A549 (cell line): ENCODE results near the gene SFI1. TPM values are rescaled to one million over a fixed set of nuclear protein-coding genes. Genes with fewer than 3 reads are reported as not detected.

ENCODE experiments used
- ATAC-seq, 2 experiments: fragments of 200-7000 bp in 1 of 2; fragments of >200 bp in 1 of 2; cut with Nextera tagmentation in 1 of 2; cut with Tn5 transposase in 1 of 2; 3 replicates each; pipeline versions ENCODE4 v1.8.0 to v1.9.1; 2018 to 2020; ENCODE audit warnings: mild to moderate bottlenecking in 1 of 2, moderate library complexity in 1 of 2
- CTCF ChIA-PET: fragments of 300-600 bp; sonication (Branson Sonifier 250); formaldehyde crosslinking; extraction: SDS; loops from one replicate; lab custom pipeline; 2021; ENCODE audit warnings: antibody characterized with exemption, inconsistent platforms; lab: Yijun Ruan, JAX
- POLR2A ChIA-PET: fragments of 350-600 bp; formaldehyde crosslinking; extraction: SDS; loops from one replicate; lab custom pipeline; 2021; ENCODE audit warnings: antibody characterized with exemption, inconsistent platforms; lab: Yijun Ruan, JAX
- DNase-seq, 2 experiments: peaks; one replicate each; pipeline versions ENCODE4 v3.0.0 to v3.0.0-alpha.2; 2011 to 2016; ENCODE audit warnings: low read depth in 1 of 2, low spot score in 1 of 2
- FAIRE-seq: peaks from 2 replicates; lab custom pipeline; 2011; peaks lifted over from hg19 to GRCh38; lab: Jason Lieb, UNC
- H3K27ac ChIP-seq, 2 experiments: fragments of >200 bp; sonication (Bioruptor Twin); formaldehyde crosslinking; 3 replicates each; pipeline ENCODE4 v1.5.1; 2016 to 2017
- H3K4me1 ChIP-seq: fragments of >200 bp; sonication (Bioruptor Twin); formaldehyde crosslinking; 3 replicates; pipeline ENCODE4 v1.6.1; 2016
- H3K4me2 ChIP-seq: fragments of >200 bp; sonication (Bioruptor Twin); formaldehyde crosslinking; 3 replicates; pipeline ENCODE4 v1.6.1; 2016
- H3K4me3 ChIP-seq: fragments of >200 bp; sonication (Bioruptor Twin); formaldehyde crosslinking; 3 replicates; pipeline ENCODE4 v1.5.1; 2016
- H3K9me3 ChIP-seq: fragments of >200 bp; sonication (Bioruptor Twin); formaldehyde crosslinking; 3 replicates; pipeline ENCODE4 v1.6.1; 2016
- CBX2 ChIP-seq: fragments of 200-600 bp; sonication (generic); IDR thresholded peaks from 2 replicates; pipeline ENCODE4 v1.6.1; 2016; ENCODE audit warnings: low read depth, mild to moderate bottlenecking, borderline replicate concordance
- CBX8 ChIP-seq: fragments of 200-600 bp; sonication (generic); IDR thresholded peaks from 2 replicates; pipeline ENCODE4 v1.6.1; 2016
- CHD2 ChIP-seq: fragments of 150-350 bp; IDR thresholded peaks from 2 replicates; pipeline ENCODE4 v1.6.1; 2014; ENCODE audit warnings: low read length; ENCODE audit not compliant: partially characterized antibody
- CHD4 ChIP-seq: fragments of 200-600 bp; sonication (generic); IDR thresholded peaks from 2 replicates; pipeline ENCODE4 v1.6.1; 2016; ENCODE audit warnings: antibody characterized with exemption, mild to moderate bottlenecking, borderline replicate concordance
- EHF ChIP-seq: fragments of 250-450 bp; sonication (Bioruptor Pico); IDR thresholded peaks from 2 replicates; pipeline ENCODE4 v1.5.0; 2020; ENCODE audit warnings: mild to moderate bottlenecking
- EP300 ChIP-seq, 2 experiments: fragments of >200 bp; sonication (Bioruptor Twin); formaldehyde crosslinking; IDR thresholded peaks; 2 replicates in 1 of 2; 3 replicates in 1 of 2; pipeline ENCODE4 v1.6.1; 2016 to 2017
- ESRRA ChIP-seq: fragments of 150-350 bp; IDR thresholded peaks from 2 replicates; pipeline ENCODE4 v1.6.1; 2014; ENCODE audit warnings: mild to moderate bottlenecking, low read length, borderline replicate concordance
- FOSB ChIP-seq: fragments of 250-450 bp; sonication (Bioruptor Pico); IDR thresholded peaks from 2 replicates; pipeline ENCODE4 v1.5.0; 2020; ENCODE audit warnings: mild to moderate bottlenecking, moderate library complexity
- HEYL ChIP-seq: fragments of 250-450 bp; sonication (Bioruptor Pico); IDR thresholded peaks from 2 replicates; pipeline ENCODE4 v1.8.0; 2021; ENCODE audit warnings: mild to moderate bottlenecking, moderate library complexity
- HOXB13 ChIP-seq: fragments of 250-450 bp; sonication (Bioruptor Pico); IDR thresholded peaks from 2 replicates; pipeline ENCODE4 v1.5.0; 2020; ENCODE audit warnings: low read depth, mild to moderate bottlenecking, moderate library complexity
- HOXB5 ChIP-seq: fragments of 250-450 bp; sonication (Bioruptor Pico); IDR thresholded peaks from 2 replicates; pipeline ENCODE4 v1.5.0; 2020; ENCODE audit warnings: mild to moderate bottlenecking, moderate library complexity
- JUN ChIP-seq, 2 experiments: fragments of >200 bp; sonication (Bioruptor Twin); formaldehyde crosslinking; IDR thresholded peaks; 2 replicates in 1 of 2; 3 replicates in 1 of 2; pipeline ENCODE4 v1.6.1; 2016 to 2017
- KDM5A ChIP-seq: fragments of 200-600 bp; sonication (generic); IDR thresholded peaks from 2 replicates; pipeline ENCODE4 v1.6.1; 2016; ENCODE audit warnings: antibody characterized with exemption, mild to moderate bottlenecking
- MAFK ChIP-seq: fragments of 450-650 bp; IDR thresholded peaks from 2 replicates; pipeline ENCODE4 v1.6.1; 2014; ENCODE audit not compliant: partially characterized antibody
- MAZ ChIP-seq: fragments of 150-350 bp; IDR thresholded peaks from 2 replicates; pipeline ENCODE4 v1.6.1; 2014; ENCODE audit warnings: antibody characterized with exemption, low read depth, low read length, borderline replicate concordance
- RARB ChIP-seq: fragments of 250-450 bp; sonication (Bioruptor Pico); IDR thresholded peaks from 2 replicates; pipeline ENCODE4 v1.8.0; 2021; ENCODE audit warnings: mild to moderate bottlenecking, moderate library complexity
- RFX5 ChIP-seq: fragments of 450-650 bp; IDR thresholded peaks from 2 replicates; pipeline ENCODE4 v1.7.1; 2014; ENCODE audit warnings: antibody characterized with exemption, mild to moderate bottlenecking, moderate library complexity
- SREBF2 ChIP-seq: fragments of 450-650 bp; IDR thresholded peaks from 2 replicates; pipeline ENCODE4 v1.6.1; 2014; ENCODE audit warnings: mild to moderate bottlenecking, moderate library complexity
- TFCP2L1 ChIP-seq: fragments of 250-450 bp; sonication (Bioruptor Pico); IDR thresholded peaks from 2 replicates; pipeline ENCODE4 v1.5.0; 2021; ENCODE audit warnings: mild to moderate bottlenecking
- TP53 ChIP-seq: fragments of 250-450 bp; sonication (Bioruptor Pico); IDR thresholded peaks from 2 replicates; pipeline ENCODE4 v1.5.0; 2021; ENCODE audit warnings: mild to moderate bottlenecking, moderate library complexity
- USF2 ChIP-seq: fragments of 450-650 bp; IDR thresholded peaks from 2 replicates; pipeline ENCODE4 v1.6.1; 2014; ENCODE audit warnings: antibody characterized with exemption
- ZC3H11A ChIP-seq: fragments of 450-650 bp; IDR thresholded peaks from 2 replicates; pipeline ENCODE4 v1.6.1; 2014; ENCODE audit warnings: antibody characterized with exemption, mild to moderate bottlenecking
- ZFP36 ChIP-seq: fragments of 450-650 bp; IDR thresholded peaks from 2 replicates; pipeline ENCODE4 v1.6.1; 2014; ENCODE audit warnings: borderline replicate concordance; ENCODE audit not compliant: partially characterized antibody
- ZSCAN20 ChIP-seq: fragments of 250-450 bp; sonication (Bioruptor Pico); IDR thresholded peaks from 2 replicates; pipeline ENCODE4 v1.8.0; 2022; ENCODE audit warnings: mild to moderate bottlenecking, moderate library complexity
- WGBS: methylation state at CpG from one replicate; pipeline ENCODE4 v1.1.6; 2017; ENCODE audit errors: missing lambda C conversion rate; 5-methylcytosine and 5-hydroxymethylcytosine counted together
- polyA plus RNA-seq, 4 experiments: library from polyadenylated mRNA; depleted of rRNA in 3 of 4; stranded (reverse); fragments of >200 nt; fragmentation: RNase III in 1 of 4; extraction: RNeasy Plus Mini Kit Qiagen cat#74134 plus additional on column Dnase treatment in 1 of 4; gene quantifications; 2 replicates in 3 of 4; 3 replicates in 1 of 4; pipeline ENCODE4 v1.2.3, GENCODE V29; 2011 to 2017
- TF ChIP-seq, protein P1 (sequence below): fragments of >200 bp; sonication (Bioruptor Twin); formaldehyde crosslinking; IDR thresholded peaks from 2 replicates; pipeline ENCODE4 v1.6.1; 2016
- TF ChIP-seq, protein P2 (sequence below): IDR thresholded peaks from 2 replicates; pipeline ENCODE4 v1.6.1; 2012

SFI1 gene
- polyA plus RNA-seq, 2 of the 4 experiments (the other 2 are of a cell fraction), result 6.8 to 17.9 TPM

DNA sequence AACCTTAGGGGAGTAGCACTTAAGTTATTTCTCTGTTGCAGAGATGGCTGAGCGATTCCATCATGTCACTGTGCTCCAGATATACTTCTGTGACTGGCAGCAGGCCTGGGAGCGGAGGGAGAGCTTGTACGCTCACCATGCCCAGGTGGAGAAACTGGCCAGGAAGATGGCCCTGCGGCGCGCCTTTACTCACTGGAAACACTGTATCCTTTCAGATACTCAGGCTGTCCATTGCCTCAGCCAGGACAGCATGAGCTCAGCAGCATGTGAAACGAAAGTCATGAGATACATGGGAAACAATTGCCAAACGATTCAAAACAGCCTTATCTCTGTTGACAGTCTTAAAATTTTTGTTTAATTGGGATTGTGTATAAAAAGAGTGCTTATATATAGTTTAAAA, 78.9 kb downstream of the SFI1 start:
- ChIA-PET CTCF (no interaction called here), POLR2A (no interaction called here)
- no peak for TF ChIP-seq ESRRA
- no peak for TF ChIP-seq KDM5A
- no peak for TF ChIP-seq CHD4
- no peak for TF ChIP-seq EHF
- TF ChIP-seq JUN (IDR thresholded peaks at IDR 0.05), result no peak
- no peak for TF ChIP-seq RARB (CRISPR knock-in tag)
- FAIRE-seq (no peak), DNase-seq (no peak), ATAC-seq (no peak)
- peaks cover 7% of the 10 kb centered on the region; the same call in 2 of the 3 replicates for H3K4me1 ChIP-seq
- no peak overlapping the region for H3K4me2 ChIP-seq
- H3K27ac ChIP-seq, result no peak overlapping the region
- 92% methylated on average over 7 of the region's 8 CpGs for WGBS
- H3K9me3 ChIP-seq, result no peaks in the 10 kb centered on the region
- H3K4me3 ChIP-seq, result no peak overlapping the region

- no peak for FAIRE-seq
- CTCF ChIA-PET, result interaction anchor here (2.5 kb wide), 1 partner anchor 57 kb away, joined by 7 read pairs; no protein-coding TSS in a partner anchor
- ATAC-seq, result no peak
- DNase-seq, result no peak
- POLR2A ChIA-PET, result no interaction called here
- no peak overlapping the region for H3K4me3 ChIP-seq
- no peaks in the 10 kb centered on the region for H3K9me3 ChIP-seq
- no peak overlapping the region for H3K27ac ChIP-seq
- H3K4me2 ChIP-seq, result no peak overlapping the region
- no peak for TF ChIP-seq CHD2
- TF ChIP-seq HOXB13 (CRISPR knock-in tag), result no peak
- TF ChIP-seq FOSB (CRISPR knock-in tag), result no peak
- no peak for TF ChIP-seq CBX2
- TF ChIP-seq, protein P1, sequence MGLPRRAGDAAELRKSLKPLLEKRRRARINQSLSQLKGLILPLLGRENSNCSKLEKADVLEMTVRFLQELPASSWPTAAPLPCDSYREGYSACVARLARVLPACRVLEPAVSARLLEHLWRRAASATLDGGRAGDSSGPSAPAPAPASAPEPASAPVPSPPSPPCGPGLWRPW, result no peak
- peaks cover 7% of the 10 kb centered on the region; the same call in 2 of the 3 replicates for H3K4me1 ChIP-seq
- 93% methylated on average over 5 of the region's 5 CpGs for WGBS
These were observed 81.4 kb downstream of the SFI1 start for GRCh38 chr22:31577711-31578110.

DNA sequence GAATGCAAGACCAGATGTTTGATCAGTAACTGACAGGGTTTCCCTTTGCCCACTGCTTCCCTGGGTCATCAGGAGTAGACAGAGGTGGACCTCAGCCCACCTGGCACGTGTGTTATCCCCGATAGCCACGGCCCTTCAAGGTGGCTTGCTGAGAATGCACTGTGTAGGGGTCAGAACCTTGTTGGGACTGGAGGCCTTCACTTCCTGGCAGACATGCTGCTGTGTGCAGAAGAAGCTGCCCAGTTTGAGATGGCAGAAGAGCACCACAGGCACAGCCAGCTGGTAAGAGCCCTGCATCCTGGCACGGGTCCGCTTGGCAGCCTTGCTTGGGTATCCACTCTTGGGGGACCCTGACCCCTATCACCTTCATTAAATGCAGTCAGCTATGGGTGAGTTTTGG, 81.8 kb downstream of the SFI1 start:
- TF ChIP-seq ZSCAN20 (no peak), USF2 (no peak), ZC3H11A (no peak), ZFP36 (no peak), ESRRA (no peak), SREBF2 (no peak), TP53 (no peak), TFCP2L1 (CRISPR knock-in tag) (no peak), EP300 (IDR thresholded peaks at IDR 0.05) (no peak), MAZ (no peak), MAFK (no peak), CBX8 (no peak), RFX5 (no peak), EHF (no peak), HOXB5 (CRISPR knock-in tag) (no peak), HEYL (CRISPR knock-in tag) (no peak)
- TF ChIP-seq, protein P2, sequence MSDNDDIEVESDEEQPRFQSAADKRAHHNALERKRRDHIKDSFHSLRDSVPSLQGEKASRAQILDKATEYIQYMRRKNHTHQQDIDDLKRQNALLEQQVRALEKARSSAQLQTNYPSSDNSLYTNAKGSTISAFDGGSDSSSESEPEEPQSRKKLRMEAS, result no peak
- ATAC-seq (no peak), FAIRE-seq (no peak), DNase-seq (no peak)
- no peak overlapping the region for H3K4me2 ChIP-seq
- 95% methylated on average over 5 of the region's 5 CpGs for whole genome bisulfite sequencing
- no peak overlapping the region for H3K4me3 ChIP-seq
- ChIA-PET CTCF (interaction anchor here (0.7 to 2.5 kb wide), 2 partner anchors 17 to 56 kb away, joined by 4 to 7 read pairs; no protein-coding TSS in a partner anchor), POLR2A (no interaction called here)
- H3K4me1 ChIP-seq, result peaks cover 7% of the 10 kb centered on the region; the same call in 2 of the 3 replicates
- no peak overlapping the region for H3K27ac ChIP-seq
- no peaks in the 10 kb centered on the region for H3K9me3 ChIP-seq
